NB4 (cell line): Measurements from ENCODE around the gene ANKFN1.

Experiments
- CTCF ChIP-seq: IDR thresholded peaks from one replicate; pipeline ENCODE4 v1.5.1; 2012; ENCODE audit warnings: low read depth, low read length
- MYC ChIP-seq: IDR thresholded peaks from 2 replicates; pipeline ENCODE4 v1.6.1; 2011; ENCODE audit warnings: low read depth, low read length
- POLR2A ChIP-seq: IDR thresholded peaks from 2 replicates; pipeline ENCODE4 v1.6.1; 2011; ENCODE audit warnings: mild to moderate bottlenecking; ENCODE audit not compliant: insufficient read length; ENCODE audit errors: extremely low read depth
- TF ChIP-seq, protein P1 (sequence below): IDR thresholded peaks from 2 replicates; pipeline ENCODE4 v1.6.1; 2011; ENCODE audit warnings: low read depth, low read length

GRCh38 chr17:56431736-56432135 is 278.5 kb downstream of the ANKFN1 start:
- TF ChIP-seq CTCF (no peak), POLR2A (no peak), MYC (no peak)
- TF ChIP-seq, protein P1, sequence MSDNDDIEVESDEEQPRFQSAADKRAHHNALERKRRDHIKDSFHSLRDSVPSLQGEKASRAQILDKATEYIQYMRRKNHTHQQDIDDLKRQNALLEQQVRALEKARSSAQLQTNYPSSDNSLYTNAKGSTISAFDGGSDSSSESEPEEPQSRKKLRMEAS, result no peak
